HG03095 (cell line): Measurements from ENCODE around the gene DNASE1.
"Not testable (repeated sequence)": the region's sequence is repeated elsewhere in the genome, so short reads cannot be mapped to it uniquely, and the experiment has no call there.

Source experiments
- ATAC-seq: cut with Tn5 transposase; IDR thresholded peaks from one replicate; pipeline ENCODE4 v1.9.1; 2021; ENCODE audit warnings: moderate library complexity; ENCODE audit not compliant: unreplicated experiment

DNASE1 gene

GRCh38 chr16:3654249-3654991 lies at the start of gene DNASE1:
DNASE1 (plus strand) TSS chr16:3654691; CDS start chr16:3655374, 683 bp downstream.
- ATAC-seq, result no peak

GRCh38 chr16:3606441-3606840 lies 48.0 kb upstream of the DNASE1 start:
- no peak for ATAC-seq

GRCh38 chr16:3607161-3607560 lies 47.3 kb upstream of the DNASE1 start:
- no peak for ATAC-seq

- no peak for ATAC-seq
Measured at GRCh38 chr16:3607634-3608033, 46.9 kb upstream of the DNASE1 start.

- ATAC-seq, result no peak
Measured at GRCh38 chr16:3608069-3608468, 46.4 kb upstream of the DNASE1 start.

- not testable (repeated sequence) for ATAC-seq
Measured at GRCh38 chr16:3608976-3609375, 45.5 kb upstream of the DNASE1 start.

- ATAC-seq, result no peak
Measured at GRCh38 chr16:3609895-3610697, 44.4 kb upstream of the DNASE1 start.

GRCh38 chr16:3610698-3611145 lies 43.8 kb upstream of the DNASE1 start:
- no peak for ATAC-seq

GRCh38 chr16:3611146-3611975 lies 43.1 kb upstream of the DNASE1 start, which contains the start of gene SLX4:
SLX4 (minus strand) TSS chr16:3611606; CDS start chr16:3608964, 2,642 bp downstream.
- peak; percentile 70 for ATAC-seq

- no peak for ATAC-seq
Measured at GRCh38 chr16:3612510-3613466, 41.7 kb upstream of the DNASE1 start.

GRCh38 chr16:3618769-3619141 lies 35.7 kb upstream of the DNASE1 start:
- ATAC-seq, result no peak

- no peak for ATAC-seq
Measured at GRCh38 chr16:3623642-3624041, 30.8 kb upstream of the DNASE1 start.

GRCh38 chr16:3625331-3625730 lies 29.2 kb upstream of the DNASE1 start:
- ATAC-seq, result no peak

- ATAC-seq, result no peak
Measured at GRCh38 chr16:3625911-3626732, 28.4 kb upstream of the DNASE1 start.

- no peak for ATAC-seq
Measured at GRCh38 chr16:3637371-3637923, 17.0 kb upstream of the DNASE1 start.

GRCh38 chr16:3638916-3639644 lies 15.4 kb upstream of the DNASE1 start:
- ATAC-seq, result no peak

GRCh38 chr16:3640207-3640606 lies 14.3 kb upstream of the DNASE1 start:
- no peak for ATAC-seq
